ENCODE measurements around the gene DLGAP3.

The DLGAP3 gene

DNA sequence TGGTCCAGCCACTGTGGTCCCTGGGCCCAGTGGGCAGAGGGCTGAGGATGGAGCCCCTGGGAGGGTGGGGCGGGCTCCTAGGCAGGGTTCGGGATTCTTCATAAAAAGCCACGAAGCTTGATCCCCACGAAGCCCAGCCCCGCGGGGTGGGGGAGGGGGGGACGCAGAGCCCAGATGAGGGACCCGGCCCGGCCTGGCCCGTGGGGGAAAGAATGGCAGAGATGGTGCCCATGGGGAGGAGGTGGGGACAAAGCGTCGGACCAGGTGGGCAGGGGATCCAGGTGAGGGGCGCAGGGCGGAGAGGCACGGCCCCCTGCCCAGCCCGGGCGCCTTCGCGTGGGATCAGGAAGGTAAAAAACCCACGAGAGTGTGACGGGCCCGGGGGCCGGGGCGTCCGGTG is 63.9 kb downstream of the DLGAP3 start:
- DNase-seq: no peak

- DNase-seq: no peak
Observed at GRCh38 chr1:34864759-34865158, 64.7 kb downstream of the DLGAP3 start.

- DNase-seq: no peak
Observed at GRCh38 chr1:34863501-34863900, 65.9 kb downstream of the DLGAP3 start.

- peak; percentile 79 to 80 for DNase-seq
Observed at GRCh38 chr1:34859446-34860200, 69.8 kb downstream of the DLGAP3 start, which contains the start of gene SMIM12. Gene SMIM12, minus strand, starts transcription at chr1:34859749. Its CDS starts 3,772 bp downstream, at chr1:34855977.

DNA sequence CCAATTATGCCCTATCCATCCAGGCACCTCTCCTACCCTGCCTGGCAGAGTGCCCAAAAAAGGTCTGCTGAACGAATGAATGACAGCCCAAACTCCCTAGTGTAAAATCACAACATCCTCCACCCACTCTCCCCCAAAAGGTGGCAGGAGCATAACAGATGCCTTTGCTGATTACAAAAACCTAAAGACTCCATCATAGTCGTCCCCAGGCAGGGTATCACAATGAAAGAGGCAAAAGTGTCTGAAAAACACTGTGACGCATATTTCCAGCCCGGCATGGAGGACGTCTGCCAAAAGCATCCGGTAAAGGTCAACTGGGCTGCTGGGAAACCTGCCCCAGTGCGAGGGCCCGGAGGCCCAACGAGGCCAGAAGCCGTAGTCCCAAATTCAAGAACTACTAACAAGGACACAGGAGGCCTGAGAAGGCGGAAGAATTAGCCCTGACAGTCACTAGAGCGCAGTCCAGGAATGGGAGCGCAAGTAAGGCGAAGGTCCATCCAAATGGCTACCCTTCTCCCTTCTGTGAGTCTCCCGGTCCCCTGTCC is 70.5 kb downstream of the DLGAP3 start:
- peak in 1 of 2 donors; percentile 44 for DNase-seq

DNA sequence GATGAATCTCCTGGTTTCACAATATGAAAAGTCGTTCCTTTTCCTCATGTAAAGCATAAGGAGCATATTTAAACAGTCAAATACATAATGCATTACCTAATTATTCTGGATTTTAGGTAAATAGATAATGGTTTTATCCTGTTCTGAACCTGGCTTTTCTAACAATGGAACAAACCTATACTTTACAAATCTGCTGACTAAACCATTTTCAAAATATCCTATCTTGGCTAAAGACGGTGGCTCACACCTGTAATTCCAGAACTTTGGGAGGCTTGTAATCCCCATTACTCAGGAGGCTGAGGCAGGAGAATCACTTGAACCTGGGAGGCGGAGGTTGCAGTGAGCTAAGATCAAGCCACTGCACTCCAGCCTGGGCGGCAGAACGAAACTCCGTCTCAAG is 72.8 kb downstream of the DLGAP3 start:
- DNase-seq: no peak

GRCh38 chr1:34852677-34853217 is 76.7 kb downstream of the DLGAP3 start:
- DNase-seq: peak; percentile 38 to 95

GRCh38 chr1:34851431-34852105 is 77.9 kb downstream of the DLGAP3 start:
- DNase-seq: no peak

DNA sequence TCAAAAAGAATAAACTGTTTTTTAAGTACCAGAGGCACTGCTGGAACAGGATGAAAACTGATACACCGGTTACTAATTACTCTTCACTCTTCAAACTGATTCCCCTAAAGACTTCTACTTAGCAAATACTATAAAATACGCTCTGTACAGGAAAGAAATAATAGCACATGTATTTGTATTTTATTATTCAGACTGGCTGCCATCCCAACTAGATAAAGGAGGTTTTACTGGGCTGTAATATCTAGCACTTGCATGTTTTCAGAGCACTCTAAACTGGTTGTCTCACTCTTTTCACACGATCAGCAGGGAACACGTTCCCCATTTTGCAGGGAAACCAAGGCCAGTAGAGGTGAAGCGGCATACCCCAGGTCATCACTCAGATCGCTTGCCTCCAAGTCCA is 79.1 kb downstream of the DLGAP3 start:
- no peak for DNase-seq

- no peak for DNase-seq
Observed at GRCh38 chr1:34847094-34847493, 82.4 kb downstream of the DLGAP3 start.

DNA sequence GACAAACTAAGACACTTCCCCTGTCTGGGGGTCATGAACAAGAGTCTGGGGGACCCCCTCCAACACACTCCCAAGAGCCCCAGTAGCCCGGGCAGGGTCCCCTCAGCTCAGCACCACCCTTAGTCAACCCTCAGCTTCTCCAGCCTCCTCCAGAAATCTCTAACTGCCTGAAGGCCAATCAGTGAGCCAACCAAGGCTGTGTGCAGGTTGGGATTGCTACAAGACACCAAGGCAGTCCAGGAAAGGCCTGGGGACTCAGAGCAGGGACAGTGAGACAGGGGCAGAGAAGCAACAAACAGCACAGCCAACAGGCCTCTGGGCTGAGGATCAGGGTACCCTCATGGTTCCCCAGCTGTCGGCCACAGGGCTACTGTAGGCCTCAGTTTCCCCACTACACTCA is 83.2 kb downstream of the DLGAP3 start:
- no peak for DNase-seq

GRCh38 chr1:34845131-34845901 is 84.1 kb downstream of the DLGAP3 start:
- DNase-seq: no peak

DNA sequence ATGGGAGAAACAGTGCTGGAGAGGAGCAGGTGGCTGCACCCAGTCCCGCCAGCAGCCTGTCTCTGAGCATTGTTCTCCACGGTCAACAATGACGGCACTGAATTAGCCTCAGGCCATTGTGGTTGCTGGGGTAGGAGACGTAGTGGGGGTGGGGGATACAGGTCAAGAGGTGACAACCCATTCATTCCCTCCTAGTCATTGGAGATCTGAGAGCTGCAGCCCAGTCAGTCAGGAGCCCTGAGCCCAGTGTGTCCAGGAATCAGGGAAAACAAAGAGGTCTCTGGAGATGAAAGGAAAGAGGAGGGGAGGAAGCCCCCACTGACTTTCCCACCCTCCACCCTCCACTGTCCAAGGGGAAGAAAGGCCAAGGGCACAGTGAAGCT is 85.2 kb downstream of the DLGAP3 start:
- DNase-seq: no peak

DNA sequence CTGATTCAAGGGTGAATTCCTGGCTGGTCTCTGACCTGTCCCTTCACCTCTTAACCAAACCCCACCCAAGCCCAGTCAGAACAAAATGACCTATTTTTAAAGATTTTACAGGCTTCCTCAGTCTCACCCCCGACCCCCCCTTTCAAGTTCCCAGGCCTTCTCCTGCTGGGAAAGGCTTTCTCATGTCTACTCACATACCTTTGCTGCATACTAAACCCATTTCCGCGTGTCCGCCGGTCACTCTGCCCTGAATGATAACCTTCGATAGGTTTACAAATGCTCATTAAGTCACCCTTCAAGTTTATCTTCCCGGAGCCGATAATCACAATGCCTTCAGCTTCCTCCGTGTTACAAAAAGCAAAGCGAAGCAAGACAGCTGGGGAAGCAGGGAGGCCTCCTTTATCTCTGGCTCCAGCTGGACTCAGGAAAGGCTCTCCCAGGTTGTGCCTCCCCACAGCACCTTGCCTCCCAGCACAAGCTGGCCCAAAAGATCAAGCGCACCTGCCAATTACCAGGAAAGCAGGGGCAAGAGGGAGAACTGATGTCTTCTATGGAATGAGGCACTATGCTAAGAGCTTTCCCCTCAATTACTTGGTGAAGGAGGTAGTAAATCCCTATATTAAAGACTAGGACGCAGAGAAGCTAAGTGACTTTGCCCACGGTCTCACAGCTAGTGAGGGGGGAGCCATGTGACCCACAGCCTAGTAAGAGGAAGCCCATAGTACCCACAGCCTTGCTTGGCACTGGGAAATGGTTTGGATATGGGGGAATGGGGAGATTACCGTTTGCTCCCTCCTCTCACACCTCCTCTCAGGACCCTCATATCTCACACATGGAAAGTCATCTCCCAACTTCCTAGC is 85.8 kb downstream of the DLGAP3 start:
- DNase-seq: no peak

DNA sequence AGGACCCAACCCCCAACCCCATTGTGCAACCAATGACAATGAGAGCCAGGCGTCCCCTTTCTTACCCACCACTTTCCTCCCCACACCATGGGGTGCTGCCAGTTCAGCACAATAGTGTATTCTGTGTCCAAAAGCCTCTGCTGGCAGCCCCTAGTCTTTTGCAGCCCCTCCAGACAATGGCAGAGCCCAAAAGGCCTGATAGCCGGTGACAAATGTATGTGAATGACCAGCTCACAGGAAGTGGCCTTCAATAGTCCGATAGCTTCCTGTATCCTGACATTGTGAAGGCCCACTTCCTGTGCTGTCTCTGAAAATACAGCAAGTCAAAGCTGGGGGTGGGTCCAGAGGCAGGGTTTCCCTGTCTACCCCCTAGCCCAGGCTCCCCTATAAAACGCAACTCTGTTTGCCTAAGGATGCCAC is 86.5 kb downstream of the DLGAP3 start:
- no peak for DNase-seq

DNA sequence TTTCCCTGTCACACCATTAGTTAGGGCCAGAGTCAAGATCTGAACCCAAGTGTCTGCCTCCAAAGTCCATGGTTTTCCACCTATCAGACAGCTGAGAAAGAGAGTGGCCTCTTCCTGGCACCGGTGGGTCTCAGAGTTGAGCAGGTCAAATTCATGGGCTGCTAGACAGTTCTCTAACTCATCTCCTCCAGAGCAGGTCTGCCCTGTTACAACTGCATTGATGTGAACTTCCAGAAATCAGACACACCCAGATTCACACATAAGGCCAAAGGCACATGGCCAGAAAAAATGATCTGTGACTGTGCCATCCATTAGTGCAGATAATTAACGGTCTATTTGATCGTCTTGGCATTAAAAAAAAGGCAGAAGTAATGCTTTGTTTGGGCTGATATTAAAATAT is 87.4 kb downstream of the DLGAP3 start:
- DNase-seq: no peak

DNA sequence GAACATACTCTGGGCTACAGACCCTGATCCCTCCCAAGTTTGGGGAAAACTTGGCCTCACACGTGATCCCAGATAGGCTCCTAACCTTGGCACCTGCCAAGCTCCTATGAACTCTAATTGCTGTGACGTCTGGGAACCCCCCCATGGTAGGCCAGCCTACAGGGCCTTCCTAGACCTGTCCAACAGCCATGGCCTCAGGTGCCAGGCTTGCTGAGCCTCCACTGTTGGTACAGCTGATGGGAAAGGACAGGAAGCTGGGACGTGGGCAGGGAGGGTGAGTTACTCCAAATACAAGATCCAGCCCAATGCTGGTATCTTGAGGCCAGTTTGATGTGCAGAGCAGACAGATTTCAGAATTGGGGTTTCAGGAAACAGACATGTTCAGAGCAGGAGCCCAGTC is 89.0 kb downstream of the DLGAP3 start:
- DNase-seq: no peak

GRCh38 chr1:34839526-34840305 is 89.7 kb downstream of the DLGAP3 start:
- no peak for DNase-seq

- no peak for DNase-seq
Observed at GRCh38 chr1:34833711-34834110, 95.7 kb downstream of the DLGAP3 start.

DNA sequence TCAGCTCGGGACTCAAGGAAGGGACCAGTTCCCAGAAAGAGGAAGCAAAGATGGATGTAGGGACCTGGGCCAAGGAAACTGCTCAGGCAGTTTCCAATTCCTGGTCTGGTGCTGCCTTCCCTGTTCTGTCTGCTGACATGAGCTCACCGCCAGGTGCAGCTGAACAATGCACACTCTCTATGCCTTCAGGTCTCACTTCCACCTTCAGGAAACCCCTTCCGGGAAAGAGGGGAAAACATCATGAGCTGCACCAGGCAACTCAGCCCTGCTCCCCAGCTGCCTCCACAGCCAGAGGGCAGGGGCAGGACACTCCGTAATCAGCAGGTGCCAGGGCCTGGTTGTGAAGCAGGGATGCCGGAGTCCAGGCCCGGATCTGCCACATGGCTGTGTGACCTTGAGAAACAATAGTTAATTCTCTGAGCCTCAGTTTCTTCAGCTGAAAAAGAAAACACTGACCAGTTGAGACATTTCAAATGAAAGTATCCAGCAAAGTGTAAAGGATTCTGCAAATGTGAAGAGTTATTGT is 97.7 kb downstream of the DLGAP3 start:
- DNase-seq: no peak

DNA sequence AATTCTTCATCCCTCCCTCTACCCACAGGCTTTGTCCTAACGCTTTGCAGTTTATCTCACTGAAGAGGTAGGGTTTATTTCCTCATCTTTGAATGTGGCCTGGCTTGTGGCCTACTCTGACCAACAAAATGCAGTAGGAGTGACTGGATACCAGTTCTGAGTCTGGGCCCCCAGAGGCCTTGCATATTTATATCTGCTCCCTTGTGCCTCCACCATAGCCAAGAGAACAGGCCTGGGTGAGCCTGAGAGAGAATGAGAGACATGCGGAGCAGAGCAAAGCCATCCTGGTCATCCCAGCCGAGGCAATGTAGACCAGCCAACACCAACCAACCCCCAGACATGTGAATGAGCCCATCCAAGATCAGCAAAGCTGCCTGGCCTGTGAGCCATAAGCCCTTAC is 100.2 kb downstream of the DLGAP3 start:
- no peak for DNase-seq
